HCEC 1CT (cell line): ENCODE measurements around the gene MYO1E.
A peak's percentile ranks its signal among the peaks of the same experiment; 100 is the strongest.
"Not testable (repeated sequence)": the region's sequence is repeated elsewhere in the genome, so short reads cannot be mapped to it uniquely, and the experiment has no call there.

ENCODE experiments used
- DNase-seq: peaks from one replicate; pipeline ENCODE4 v3.0.0-alpha.2; 2017

Gene MYO1E

GRCh38 chr15:59372352-59373211, at the start of gene MYO1E:
MYO1E (minus strand) TSS chr15:59372871; CDS start chr15:59372500, 371 bp downstream.
- DNase-seq = peak; percentile 98

GRCh38 chr15:59420986-59421618, 48.4 kb upstream of the MYO1E start:
- no peak for DNase-seq

- no peak for DNase-seq
These were observed 47.4 kb upstream of the MYO1E start for GRCh38 chr15:59420108-59420507.

DNA sequence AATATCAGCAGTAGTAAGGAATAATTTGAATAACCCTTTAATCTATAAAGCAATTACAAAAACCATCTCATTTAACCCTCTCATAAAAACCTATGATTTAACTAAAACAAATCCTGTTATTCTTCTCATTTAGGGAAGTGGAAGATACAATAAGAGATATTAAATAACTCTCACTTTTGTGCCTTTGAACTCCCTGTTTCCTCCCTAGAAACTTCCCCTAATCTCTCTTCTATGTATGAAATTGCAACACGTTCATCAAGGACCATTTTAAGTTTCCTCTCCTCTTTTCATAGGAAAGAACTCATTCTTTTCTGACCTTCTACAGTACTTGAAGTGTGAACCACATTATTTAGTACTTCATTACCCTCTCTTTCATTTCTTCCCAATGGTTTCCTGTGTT, 46.5 kb upstream of the MYO1E start:
- no peak for DNase-seq

DNA sequence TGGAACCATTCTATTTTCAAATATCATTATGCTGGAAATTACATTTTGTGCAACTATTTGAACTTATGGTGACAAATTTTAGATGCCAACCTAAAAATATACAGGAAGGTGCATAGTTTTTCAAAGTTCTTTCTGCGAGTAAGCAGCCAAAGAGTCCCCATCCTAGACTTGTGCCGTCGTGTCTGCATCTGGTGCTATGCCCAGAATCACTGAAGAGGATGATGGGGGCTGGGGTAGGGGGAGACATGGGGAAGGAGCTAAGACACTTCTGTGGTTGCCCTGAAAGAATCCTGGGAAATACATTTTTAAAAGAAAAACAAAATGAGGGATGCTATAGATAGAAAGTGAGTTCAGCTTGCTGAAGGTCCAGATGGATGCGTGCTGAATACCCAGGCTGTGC, 44.1 kb upstream of the MYO1E start:
- DNase-seq = no peak

DNA sequence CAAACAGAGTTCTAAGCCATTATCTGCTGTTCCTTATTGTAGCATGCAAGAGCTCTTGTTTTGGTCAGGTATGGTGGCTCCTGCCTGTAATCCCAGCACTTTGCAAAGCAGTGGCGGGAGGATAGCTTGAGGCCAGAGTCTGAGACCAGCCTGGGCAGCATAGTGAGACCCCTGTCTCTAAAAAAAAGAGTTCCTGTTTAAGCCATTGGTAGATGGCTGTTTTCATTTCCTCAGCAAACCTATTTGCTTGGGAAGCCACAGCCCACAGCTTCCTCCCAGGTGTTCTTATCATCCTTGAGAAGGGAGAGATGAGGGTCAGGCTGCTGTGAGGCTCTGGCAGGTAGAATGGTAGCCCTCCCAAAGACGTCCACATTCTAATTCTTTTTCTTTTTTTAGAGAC, 40.9 kb upstream of the MYO1E start:
- DNase-seq = no peak

- no peak for DNase-seq
These were observed 37.8 kb upstream of the MYO1E start for GRCh38 chr15:59410391-59410896.

GRCh38 chr15:59407946-59408345, 35.3 kb upstream of the MYO1E start:
- DNase-seq = no peak

DNA sequence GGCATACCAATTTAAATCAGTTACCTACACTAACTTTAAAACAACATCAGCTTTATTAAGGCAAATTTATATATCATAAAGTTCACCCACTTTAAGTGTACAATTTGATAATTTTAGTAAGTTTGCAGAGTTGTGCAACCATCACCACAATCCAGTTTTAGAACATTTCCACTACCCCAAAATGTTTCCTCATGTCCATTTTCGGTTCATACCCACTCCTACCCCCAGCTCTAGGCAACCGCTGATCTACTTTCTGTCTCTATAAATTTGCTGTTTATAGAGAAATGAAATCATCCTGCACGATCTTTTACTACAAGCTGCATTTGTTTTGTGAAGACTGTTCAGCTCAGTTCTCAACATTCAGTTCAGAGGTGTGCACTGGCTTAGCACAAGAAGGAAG, 33.8 kb upstream of the MYO1E start:
- no peak for DNase-seq

- no peak for DNase-seq
These were observed 32.4 kb upstream of the MYO1E start for GRCh38 chr15:59405079-59405478.

DNA sequence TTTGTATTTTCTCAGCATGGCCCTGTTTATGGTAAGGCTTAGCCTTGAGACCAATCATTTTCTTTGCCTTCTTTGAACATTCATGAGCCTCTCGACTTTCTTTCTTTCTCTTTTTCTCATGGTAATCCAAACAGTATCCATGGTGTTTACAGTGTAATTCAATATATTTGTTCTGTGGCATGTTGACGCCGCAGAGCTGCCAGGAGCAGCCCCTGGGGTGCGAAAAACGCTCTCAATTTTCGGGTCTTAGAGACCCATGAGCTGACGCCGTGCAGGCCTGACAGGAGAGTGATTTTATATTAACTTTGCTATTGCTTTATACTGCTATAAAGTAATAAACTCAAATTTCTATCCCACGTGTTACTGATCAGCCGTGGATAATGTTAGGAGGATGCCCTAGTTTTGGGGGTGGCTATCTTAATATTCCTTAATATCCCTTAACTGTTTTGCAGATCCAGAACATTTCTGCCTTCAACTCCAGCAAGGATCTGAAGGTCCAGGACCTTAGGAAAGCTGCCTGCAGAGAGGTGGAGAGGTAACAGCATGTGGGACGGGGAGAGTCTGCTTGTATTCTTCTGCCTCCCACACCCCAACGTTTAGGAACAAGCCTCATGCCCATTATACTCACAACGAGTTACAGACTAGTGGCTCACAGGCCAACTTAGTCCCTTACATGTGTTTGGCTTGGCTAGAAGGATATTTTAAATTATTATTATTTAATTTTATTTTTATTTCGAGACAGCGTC, 29.3 kb upstream of the MYO1E start:
- no peak for DNase-seq

DNA sequence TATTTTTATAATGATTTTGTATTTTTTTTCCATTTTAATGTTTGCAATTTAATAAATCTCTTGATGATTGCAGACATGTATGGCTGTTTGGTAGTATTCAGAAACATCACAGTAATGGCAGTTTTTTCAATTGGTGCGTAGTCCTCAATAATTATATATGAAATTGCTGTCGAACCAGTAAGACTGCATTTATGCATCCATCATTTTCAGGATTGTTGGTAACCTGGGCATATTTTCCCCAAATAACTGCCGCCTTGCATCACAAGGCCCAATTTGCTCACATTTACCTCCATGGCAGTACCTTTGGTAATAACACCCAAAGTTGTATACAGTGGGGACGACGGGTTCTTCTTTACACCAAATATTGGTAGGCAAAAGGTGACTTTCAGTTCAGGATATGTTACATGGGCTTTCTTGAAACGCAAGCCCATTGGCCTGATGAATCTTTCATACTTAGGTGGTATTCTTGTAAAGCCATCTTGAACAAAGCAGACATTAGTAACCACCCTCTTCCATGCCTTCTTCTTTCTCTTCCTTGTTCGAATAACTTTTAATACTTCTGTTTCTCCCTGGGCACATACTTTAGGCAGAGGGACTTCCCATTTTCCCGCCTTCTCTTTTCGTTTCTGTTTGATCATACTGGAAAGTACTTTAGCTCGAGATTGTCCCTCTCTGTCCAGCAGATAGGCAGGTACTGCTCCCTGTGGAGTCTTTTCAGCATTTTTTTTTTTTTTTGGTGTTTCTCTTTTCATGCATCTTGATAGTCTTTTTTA, 28.6 kb upstream of the MYO1E start:
- not testable (repeated sequence) for DNase-seq

- no peak for DNase-seq
These were observed 27.6 kb upstream of the MYO1E start for GRCh38 chr15:59400103-59400813.

GRCh38 chr15:59399465-59400102, 26.9 kb upstream of the MYO1E start:
- no peak for DNase-seq

DNA sequence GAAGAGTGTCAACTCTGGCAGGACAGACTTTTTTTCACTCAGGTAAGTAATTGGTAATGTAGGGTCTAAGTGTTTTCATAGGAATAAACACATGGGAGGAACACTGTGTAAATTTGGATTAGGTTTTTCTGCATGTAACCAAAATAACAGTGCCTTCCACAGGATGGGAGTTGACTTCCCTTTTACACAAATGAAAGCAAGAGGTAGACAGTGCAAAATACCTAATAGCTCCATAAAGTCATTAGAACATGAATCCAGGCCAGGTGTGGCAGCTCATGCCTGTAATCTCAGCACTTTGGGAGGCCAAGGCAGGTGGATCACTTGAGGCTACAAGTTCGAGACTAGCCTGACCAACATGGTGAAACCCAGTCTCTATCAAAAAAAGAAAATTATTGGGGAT, 25.5 kb upstream of the MYO1E start:
- DNase-seq = no peak

GRCh38 chr15:59396679-59397078, 24.0 kb upstream of the MYO1E start:
- DNase-seq = no peak

DNA sequence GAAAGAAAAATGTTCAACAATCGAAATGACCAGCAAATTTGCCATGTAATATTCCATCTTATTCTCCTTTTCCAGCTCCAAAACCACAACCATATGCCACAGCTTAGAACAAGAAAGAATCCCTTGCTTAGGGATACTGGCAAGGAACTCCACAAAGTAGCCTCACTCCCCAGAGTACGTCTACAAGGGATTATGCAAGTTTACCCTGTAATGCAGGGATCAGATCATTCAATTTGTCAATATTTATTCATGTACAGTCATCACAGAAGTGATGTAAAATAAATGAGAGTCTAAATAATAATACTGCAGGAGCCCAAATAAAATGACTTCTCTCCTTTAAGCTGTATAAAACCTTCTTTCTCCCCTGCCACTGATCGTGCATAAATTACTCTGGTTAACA, 23.5 kb upstream of the MYO1E start:
- DNase-seq = no peak

GRCh38 chr15:59394166-59394661, 21.5 kb upstream of the MYO1E start:
- DNase-seq = no peak

DNA sequence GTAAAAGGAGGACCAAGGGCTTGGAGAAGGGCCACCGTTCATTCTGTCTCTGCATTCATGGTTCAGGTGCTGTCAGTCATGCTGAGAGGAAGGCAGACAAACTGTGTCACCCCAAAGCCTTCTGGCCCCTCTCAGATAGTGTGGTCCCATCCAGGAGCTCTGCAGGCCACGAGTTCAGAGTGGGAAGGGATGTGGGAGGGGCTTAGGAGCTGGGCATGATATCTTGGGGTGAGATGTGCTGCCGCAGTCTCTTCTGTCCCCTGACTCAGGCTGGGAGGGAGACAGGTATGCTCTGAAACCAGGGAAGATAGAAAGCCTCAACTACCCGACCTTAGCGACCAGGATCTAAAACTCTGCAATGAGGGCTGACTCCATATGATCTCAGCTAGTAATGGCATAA, 19.6 kb upstream of the MYO1E start:
- no peak for DNase-seq

DNA sequence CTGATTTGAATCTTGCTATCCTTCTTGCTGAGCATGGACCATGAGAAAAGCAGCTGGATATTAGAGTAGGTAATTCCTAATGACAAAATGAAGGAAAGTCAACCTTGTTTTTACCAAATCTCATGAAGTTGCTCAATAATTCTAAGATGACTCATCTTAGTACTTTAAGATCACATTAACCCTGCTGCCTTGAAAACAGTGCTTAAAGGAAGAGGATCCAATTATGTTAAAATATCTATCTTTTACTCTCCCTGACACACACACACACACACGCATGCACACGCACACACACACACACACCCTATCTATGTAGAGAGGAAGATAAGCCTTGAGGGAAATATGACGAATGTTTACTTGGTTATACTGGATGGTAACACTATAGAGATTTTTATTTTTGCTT, 16.0 kb upstream of the MYO1E start:
- peak; percentile 78 for DNase-seq

DNA sequence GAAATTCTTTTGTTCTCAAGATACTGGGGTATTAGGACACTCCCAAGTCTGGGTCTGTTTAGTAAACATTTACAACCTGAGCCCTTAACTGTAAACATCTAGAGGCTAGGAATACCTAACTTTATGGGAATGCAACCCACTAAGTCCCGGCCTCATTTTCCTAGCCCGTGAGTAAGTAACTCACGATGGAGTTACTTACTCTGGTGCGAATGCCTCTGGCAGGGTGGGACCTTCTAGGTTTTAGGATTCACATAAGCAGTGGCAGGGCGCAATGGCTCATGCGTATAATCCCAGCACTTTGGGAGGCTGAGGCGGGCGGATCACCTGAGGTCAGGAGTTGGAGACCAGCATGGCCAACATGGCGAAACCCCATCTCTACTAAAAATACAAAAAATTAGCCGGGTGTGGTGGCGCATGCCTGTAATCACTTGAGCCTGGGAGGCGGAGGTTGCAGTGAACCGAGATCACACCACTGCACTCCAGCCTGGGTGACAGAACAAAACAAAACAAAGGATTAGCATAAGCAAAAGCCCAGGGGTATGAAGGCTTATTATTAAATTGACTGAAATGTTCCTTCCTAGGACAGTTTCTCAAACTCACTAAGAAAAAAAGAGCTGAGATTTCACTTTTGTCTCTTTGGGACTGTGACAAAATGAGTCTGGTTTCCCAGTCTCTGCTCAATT, 14.7 kb upstream of the MYO1E start:
- not testable (repeated sequence) for DNase-seq
